Ectodermal cell (in vitro differentiated cells): ENCODE data around the gene MFAP3L.
A peak's percentile ranks its signal among the peaks of the same experiment; 100 is the strongest.
"Not testable (repeated sequence)": the region's sequence is repeated elsewhere in the genome, so short reads cannot be mapped to it uniquely, and the experiment has no call there.

ENCODE experiments used
- H3K27ac ChIP-seq: 2 replicates; pipeline ENCODE4 v1.7.0; 2013; ENCODE audit warnings: mild to moderate bottlenecking, low read depth, low read length; ENCODE audit not compliant: insufficient read depth, poor library complexity, severe bottlenecking
- H3K27me3 ChIP-seq: 2 replicates; pipeline ENCODE4 v1.7.0; 2013; ENCODE audit warnings: mild to moderate bottlenecking, low read length; ENCODE audit not compliant: insufficient read depth, control insufficient read depth, poor library complexity, severe bottlenecking
- H3K36me3 ChIP-seq: one replicate; pipeline ENCODE4 v1.7.0; 2013; ENCODE audit warnings: low read length; ENCODE audit not compliant: control insufficient read depth, insufficient read depth
- H3K4me1 ChIP-seq: one replicate; pipeline ENCODE4 v1.7.0; 2013; ENCODE audit warnings: low read length; ENCODE audit not compliant: control insufficient read depth, insufficient read depth
- H3K4me3 ChIP-seq: 2 replicates; pipeline ENCODE4 v1.7.0; 2013; ENCODE audit warnings: low read depth, low read length, control low read depth; ENCODE audit not compliant: insufficient read depth
- H3K9me3 ChIP-seq: 2 replicates; pipeline ENCODE4 v1.7.0; 2013; ENCODE audit warnings: mild to moderate bottlenecking, low read length, moderate library complexity; ENCODE audit not compliant: control insufficient read depth
- WGBS, 2 experiments: methylation state at CpG; one replicate each; pipeline ENCODE4 v1.1.7; 2013; ENCODE audit warnings: missing lambda C conversion rate in 2 of 2; 5-methylcytosine and 5-hydroxymethylcytosine counted together

The MFAP3L gene

GRCh38 chr4:170046156-170046555, 20.0 kb upstream of the MFAP3L start:
- H3K9me3 ChIP-seq, H3K4me1 ChIP-seq, H3K4me3 ChIP-seq, H3K36me3 ChIP-seq, H3K27me3 ChIP-seq, H3K27ac ChIP-seq: not testable (repeated sequence)
- 94 to 95% methylated on average over 17 of the region's 24 CpGs for WGBS, 2 experiments

- no peaks in the 10 kb centered on the region for H3K27me3 ChIP-seq
Measured at GRCh38 chr4:170040031-170040680, 14.0 kb upstream of the MFAP3L start.

GRCh38 chr4:170038769-170039168, 12.6 kb upstream of the MFAP3L start:
- H3K4me3 ChIP-seq: no peak overlapping the region
- H3K27me3 ChIP-seq: no peaks in the 10 kb centered on the region
- H3K9me3 ChIP-seq: no peaks in the 10 kb centered on the region
- 82 to 91% methylated on average over 4 of the region's 4 CpGs for WGBS, 2 experiments
- no peaks in the 10 kb centered on the region for H3K36me3 ChIP-seq
- no peak overlapping the region for H3K27ac ChIP-seq
- no peaks in the 10 kb centered on the region for H3K4me1 ChIP-seq

More at GRCh38 chr4:170040031-170040680, 14.0 kb upstream of the MFAP3L start:
- H3K4me3 ChIP-seq: no peak overlapping the region
- no peaks in the 10 kb centered on the region for H3K4me1 ChIP-seq
- H3K36me3 ChIP-seq: no peaks in the 10 kb centered on the region
- no peaks in the 10 kb centered on the region for H3K9me3 ChIP-seq
- WGBS, 2 experiments: 93 to 96% methylated on average over 12 of the region's 12 CpGs
- no peak overlapping the region for H3K27ac ChIP-seq

- no peaks in the 10 kb centered on the region for H3K27me3 ChIP-seq
- no peak overlapping the region for H3K27ac ChIP-seq
- H3K4me1 ChIP-seq: no peaks in the 10 kb centered on the region
- no peak overlapping the region for H3K4me3 ChIP-seq
- H3K9me3 ChIP-seq: no peaks in the 10 kb centered on the region
- WGBS, 2 experiments: 94 to 95% methylated on average over 7 of the region's 7 CpGs
- no peaks in the 10 kb centered on the region for H3K36me3 ChIP-seq
Measured at GRCh38 chr4:170038232-170038631, 12.0 kb upstream of the MFAP3L start.

- Histone ChIP-seq H3K27ac (no peak overlapping the region), H3K36me3 (no peaks in the 10 kb centered on the region), H3K9me3 (no peaks in the 10 kb centered on the region), H3K4me1 (no peaks in the 10 kb centered on the region), H3K27me3 (no peaks in the 10 kb centered on the region), H3K4me3 (no peak overlapping the region)
- 93 to 94% methylated on average over 1 of the region's 1 CpG for whole genome bisulfite sequencing, 2 experiments
Measured at GRCh38 chr4:170037481-170037880, 11.3 kb upstream of the MFAP3L start.

GRCh38 chr4:170035845-170036244, 9.7 kb upstream of the MFAP3L start:
- Histone ChIP-seq H3K4me3 (no peak overlapping the region), H3K27ac (no peak overlapping the region), H3K36me3 (no peaks in the 10 kb centered on the region), H3K27me3 (no peaks in the 10 kb centered on the region), H3K9me3 (no peaks in the 10 kb centered on the region), H3K4me1 (no peaks in the 10 kb centered on the region)
- WGBS, 2 experiments: 85 to 100% methylated on average over 1 to 3 of the region's 3 CpGs

- H3K36me3 ChIP-seq: no peaks in the 10 kb centered on the region
- H3K27ac ChIP-seq: no peak overlapping the region
- H3K4me3 ChIP-seq: no peak overlapping the region
- WGBS, 2 experiments: 94 to 100% methylated on average over 1 of the region's 1 CpG
- no peaks in the 10 kb centered on the region for H3K9me3 ChIP-seq
- no peaks in the 10 kb centered on the region for H3K4me1 ChIP-seq
- no peaks in the 10 kb centered on the region for H3K27me3 ChIP-seq
Measured at GRCh38 chr4:170035231-170035630, 9.0 kb upstream of the MFAP3L start.

- H3K27ac ChIP-seq: no peak overlapping the region
Measured at GRCh38 chr4:170033999-170034398, 7.8 kb upstream of the MFAP3L start.

GRCh38 chr4:170030121-170030520, 3.9 kb upstream of the MFAP3L start:
- Histone ChIP-seq H3K4me1 (no peaks in the 10 kb centered on the region), H3K36me3 (no peaks in the 10 kb centered on the region), H3K27ac (no peak overlapping the region), H3K27me3 (peaks cover 34% of the 10 kb centered on the region), H3K4me3 (no peak overlapping the region), H3K9me3 (no peaks in the 10 kb centered on the region)
- no CpG with 5 or more reads among the region's 1 CpG for WGBS, 2 experiments

More at GRCh38 chr4:170033999-170034398, 7.8 kb upstream of the MFAP3L start:
- no peaks in the 10 kb centered on the region for H3K9me3 ChIP-seq
- 72 to 73% methylated on average over 2 of the region's 2 CpGs for WGBS, 2 experiments
- H3K4me3 ChIP-seq: no peak overlapping the region
- H3K36me3 ChIP-seq: no peaks in the 10 kb centered on the region
- peaks cover 6% of the 10 kb centered on the region for H3K27me3 ChIP-seq
- no peaks in the 10 kb centered on the region for H3K4me1 ChIP-seq

- H3K4me3 ChIP-seq: peak overlapping the region; percentile 79
- H3K9me3 ChIP-seq: no peaks in the 10 kb centered on the region
- peaks cover 45% of the 10 kb centered on the region for H3K27me3 ChIP-seq
- WGBS, 2 experiments: 6 to 7% methylated on average over 37 of the region's 37 CpGs
- H3K27ac ChIP-seq: no peak overlapping the region
- no peaks in the 10 kb centered on the region for H3K4me1 ChIP-seq
- H3K36me3 ChIP-seq: no peaks in the 10 kb centered on the region
Measured at GRCh38 chr4:170027181-170027829, 1.1 kb upstream of the MFAP3L start.
